Myocyte (in vitro differentiated cells): ENCODE data around the gene C1orf94. TPM values are rescaled to one million over a fixed set of nuclear protein-coding genes. Genes with fewer than 3 reads are reported as not detected.

Experiments used
- DNase-seq: peaks from one replicate; pipeline ENCODE4 v3.0.0-alpha.2; 2012; ENCODE audit warnings: low read depth
- total RNA-seq: library from RNA; depleted of rRNA; stranded (reverse); fragments of >200 nt; gene quantifications from 2 replicates; pipeline ENCODE4 v1.2.3, GENCODE V29; 2014

The C1orf94 gene
- total RNA-seq, 1 donor from 2014 or later: not detected

- DNase-seq: no peak
These were observed 85.5 kb downstream of the C1orf94 start for GRCh38 chr1:34262023-34262853.

DNA sequence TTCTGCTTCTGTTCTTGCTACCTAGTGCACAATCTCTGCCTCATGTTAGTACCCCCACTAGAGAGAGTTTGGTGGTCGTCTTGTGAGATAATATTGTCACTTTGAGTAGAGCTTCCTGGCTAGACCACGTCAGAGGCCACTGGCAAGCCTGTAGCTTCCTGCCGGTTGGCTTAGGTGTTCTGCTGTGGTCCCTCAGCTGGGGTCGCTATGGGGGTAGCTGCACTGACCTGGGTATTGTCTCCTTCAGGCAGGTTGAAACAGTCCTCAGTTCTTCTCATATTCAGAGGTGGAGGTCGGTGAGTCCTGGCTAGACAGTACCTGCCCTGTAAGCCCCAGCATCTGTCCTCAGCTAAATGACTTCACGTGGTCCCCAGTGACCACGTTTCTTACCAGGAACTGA is 86.2 kb downstream of the C1orf94 start:
- no peak for DNase-seq

- DNase-seq: no peak
These were observed 86.7 kb downstream of the C1orf94 start for GRCh38 chr1:34263406-34263805.

DNA sequence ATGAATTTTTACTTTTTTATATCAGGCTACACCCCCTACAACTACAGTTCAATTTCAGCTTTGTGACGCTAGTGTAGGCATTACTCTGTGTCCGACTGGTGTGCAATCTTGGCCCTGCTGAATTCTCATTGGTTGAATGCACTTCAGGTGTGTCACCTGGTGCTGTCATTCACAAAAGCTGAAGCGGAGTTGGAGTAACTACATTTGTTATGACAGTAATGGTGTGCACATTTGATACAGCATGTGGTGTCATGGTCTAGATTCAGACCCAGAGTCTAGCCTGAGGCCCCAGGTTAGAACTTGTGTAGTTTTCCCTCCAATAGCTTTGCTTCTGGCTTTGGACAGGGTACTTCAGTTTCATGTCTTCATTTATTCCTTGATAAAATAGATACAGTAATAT is 88.7 kb downstream of the C1orf94 start:
- no peak for DNase-seq

- DNase-seq: no peak
These were observed 89.6 kb downstream of the C1orf94 start for GRCh38 chr1:34266127-34266951.

DNA sequence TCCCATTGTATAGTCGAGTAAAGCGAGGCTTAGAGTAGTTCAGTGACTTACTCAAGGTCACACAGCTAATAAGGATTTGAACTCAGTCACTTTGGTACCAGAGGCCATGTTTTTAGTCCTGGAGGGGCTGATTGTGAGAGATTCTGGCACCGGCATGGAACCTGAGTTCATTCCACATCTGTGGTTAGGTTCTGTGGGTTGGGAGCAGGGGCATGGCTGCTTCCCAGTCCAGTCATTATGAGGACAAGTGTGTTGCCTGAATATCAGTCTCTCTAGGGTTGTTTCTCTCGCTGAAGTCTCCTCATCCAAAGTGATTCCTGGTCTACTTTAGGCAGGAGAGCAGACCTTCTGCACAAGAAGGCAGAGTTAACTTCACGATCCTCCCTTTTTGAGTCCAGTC is 90.6 kb downstream of the C1orf94 start:
- DNase-seq: no peak

DNA sequence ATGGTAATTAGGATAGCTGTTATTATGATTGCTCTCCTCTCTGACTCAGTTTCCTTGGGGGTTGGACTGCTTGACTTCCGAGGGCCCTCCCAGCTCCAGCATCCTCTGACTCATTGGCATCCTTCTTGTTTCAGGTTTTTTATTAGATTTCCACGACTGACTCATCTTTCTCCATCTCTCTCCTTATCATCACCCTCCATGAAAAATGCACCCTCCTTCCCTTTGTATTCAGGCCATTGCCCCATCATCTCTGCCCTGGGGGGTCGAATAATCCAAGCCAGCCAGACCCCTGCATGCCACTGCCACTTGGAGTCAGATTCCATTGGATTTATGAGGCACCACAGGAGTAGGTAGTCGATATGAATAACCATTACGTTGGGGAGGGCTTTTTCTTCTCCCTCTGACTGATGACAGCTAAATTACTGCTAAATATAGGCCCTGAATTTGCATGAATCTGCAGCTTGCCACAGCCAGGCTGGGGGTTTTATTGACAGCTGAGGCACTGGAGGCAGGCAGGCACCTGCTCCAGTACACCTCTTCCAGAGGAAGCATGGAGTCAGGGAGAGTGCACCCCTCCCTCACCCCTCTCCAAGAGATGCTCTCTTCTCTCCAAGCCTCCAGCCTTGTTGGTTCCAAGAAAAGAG is 91.7 kb downstream of the C1orf94 start:
- DNase-seq: no peak

Other genes with a start within 250 kb of the C1orf94 start
- not detected in 2 replicates for gene CSMD2, start 11.7 kb upstream of the C1orf94 start, total RNA-seq